GM23338 (cell line): Measurements from ENCODE around the gene RNF150. TPM values are rescaled to one million over a fixed set of nuclear protein-coding genes. Genes with fewer than 3 reads are reported as not detected.

Experiments used
- ATAC-seq: fragments of 200-7000 bp; cut with Tn5 transposase; 3 replicates; pipeline ENCODE4 v1.9.1; 2020
- DNase-seq: peaks from one replicate; pipeline ENCODE4 v3.0.0-alpha.2; 2015; ENCODE audit warnings: low spot score
- H2AFZ ChIP-seq: fragments of 200-600 bp; sonication (generic); 2 replicates; pipeline ENCODE4 v1.8.0; 2016; ENCODE audit warnings: antibody characterized with exemption, mild to moderate bottlenecking, moderate library complexity
- H3F3A ChIP-seq: fragments of 200-600 bp; sonication (generic); replicated peaks from 2 replicates; pipeline ENCODE4 v1.8.0; 2017; ENCODE audit warnings: antibody characterized with exemption, mixed run types, low read depth
- H3K27ac ChIP-seq: fragments of 200-600 bp; sonication (generic); 2 replicates; pipeline ENCODE4 v1.6.1; 2016; ENCODE audit warnings: low read depth
- H3K27me3 ChIP-seq: fragments of 200-600 bp; sonication (generic); 2 replicates; pipeline ENCODE4 v1.8.0; 2016; ENCODE audit warnings: mild to moderate bottlenecking, mixed run types, moderate library complexity; ENCODE audit not compliant: insufficient read depth
- H3K36me3 ChIP-seq: fragments of 200-600 bp; sonication (generic); 2 replicates; pipeline ENCODE4 v1.8.0; 2016; ENCODE audit warnings: mild to moderate bottlenecking; ENCODE audit not compliant: insufficient read depth
- H3K4me1 ChIP-seq: fragments of 200-600 bp; sonication (generic); 2 replicates; pipeline ENCODE4 v1.8.0; 2016; ENCODE audit warnings: mild to moderate bottlenecking, moderate library complexity; ENCODE audit not compliant: insufficient read depth
- H3K4me2 ChIP-seq: fragments of 200-600 bp; sonication (generic); 2 replicates; pipeline ENCODE4 v1.7.1; 2017; ENCODE audit warnings: mixed run types
- H3K4me3 ChIP-seq: fragments of 200-600 bp; sonication (generic); 2 replicates; pipeline ENCODE4 v1.6.1; 2016; ENCODE audit warnings: mixed run types
- H3K79me2 ChIP-seq: fragments of 200-600 bp; sonication (generic); replicated peaks from 2 replicates; pipeline ENCODE4 v1.8.0; 2017; ENCODE audit warnings: mild to moderate bottlenecking; ENCODE audit not compliant: insufficient read depth
- H3K9me2 ChIP-seq: fragments of 200-600 bp; sonication (generic); 2 replicates; pipeline ENCODE4 v1.8.0; 2017; ENCODE audit not compliant: insufficient read depth
- H4K20me1 ChIP-seq: fragments of 200-600 bp; sonication (generic); replicated peaks from 2 replicates; pipeline ENCODE4 v1.8.0; 2017; ENCODE audit warnings: mild to moderate bottlenecking; ENCODE audit not compliant: insufficient read depth
- H3K27ac Mint-ChIP-seq: 2 replicates; pipeline ENCODE4 v1.8.0; 2020; ENCODE audit warnings: inconsistent platforms, mild to moderate bottlenecking, moderate library complexity, mixed read lengths
- H3K27me3 Mint-ChIP-seq: 3 replicates; pipeline ENCODE4 v1.8.0; 2022; ENCODE audit warnings: low read depth, mild to moderate bottlenecking, moderate library complexity, mixed read lengths, inconsistent platforms; ENCODE audit not compliant: insufficient read depth, poor library complexity
- H3K36me3 Mint-ChIP-seq: 3 replicates; pipeline ENCODE4 v1.8.0; 2021; ENCODE audit warnings: low read depth, mild to moderate bottlenecking, inconsistent platforms, moderate library complexity, mixed read lengths
- H3K4me1 Mint-ChIP-seq: 3 replicates; pipeline ENCODE4 v1.8.0; 2020; ENCODE audit warnings: mild to moderate bottlenecking, inconsistent platforms, mixed read lengths
- H3K4me3 Mint-ChIP-seq: 3 replicates; pipeline ENCODE4 v1.8.0; 2021; ENCODE audit warnings: moderate library complexity, mild to moderate bottlenecking, inconsistent platforms, mixed read lengths
- H3K9me3 Mint-ChIP-seq: 3 replicates; pipeline ENCODE4 v1.8.0; 2020; ENCODE audit warnings: moderate library complexity, mild to moderate bottlenecking, inconsistent platforms, mixed read lengths
- CREB1 ChIP-seq: fragments of 250-450 bp; sonication (Bioruptor Pico); IDR thresholded peaks from 2 replicates; pipeline ENCODE4 v1.5.0; 2020; ENCODE audit warnings: low read depth, mild to moderate bottlenecking, moderate library complexity
- ETS1 ChIP-seq: IDR thresholded peaks from 2 replicates; pipeline ENCODE4 v1.6.1; 2016; ENCODE audit warnings: antibody characterized with exemption
- EZH2 ChIP-seq: fragments of 200-600 bp; sonication (generic); IDR thresholded peaks from one replicate; pipeline ENCODE4 v1.8.0; 2017; ENCODE audit warnings: antibody characterized with exemption, mild to moderate bottlenecking, low read depth; ENCODE audit not compliant: unreplicated experiment
- EZH2phosphoT487 ChIP-seq: fragments of 200-600 bp; sonication (generic); IDR thresholded peaks from one replicate; pipeline ENCODE4 v1.8.1; 2018; ENCODE audit warnings: antibody characterized with exemption; ENCODE audit not compliant: unreplicated experiment
- NANOG ChIP-seq: IDR thresholded peaks from 2 replicates; pipeline ENCODE4 v1.6.1; 2016; ENCODE audit warnings: antibody characterized with exemption, borderline replicate concordance
- POLR2AphosphoS5 ChIP-seq: IDR thresholded peaks from 2 replicates; pipeline ENCODE4 v1.6.1; 2016; ENCODE audit warnings: antibody characterized with exemption, low read depth
- STAT1 ChIP-seq: IDR thresholded peaks from one replicate; pipeline ENCODE4 v1.6.1; 2016; ENCODE audit warnings: antibody characterized with exemption; ENCODE audit not compliant: unreplicated experiment
- ZNF331 ChIP-seq: fragments of 250-450 bp; sonication (Bioruptor Pico); IDR thresholded peaks from 2 replicates; pipeline ENCODE4 v1.5.0; 2020; ENCODE audit warnings: low read depth, mild to moderate bottlenecking, moderate library complexity
- polyA plus RNA-seq: library from polyadenylated mRNA; unstranded; fragments of >200 nt; fragmentation: Nextera tagmentation; extraction: Ambion mirVana; gene quantifications from 2 replicates; pipeline ENCODE4 v1.2.1, GENCODE V29; 2016
- total RNA-seq: library from RNA; depleted of rRNA; stranded (reverse); fragments of >200 nt; shearing (Covaris generic); gene quantifications from 2 replicates; pipeline ENCODE4 v1.2.3, GENCODE V29; 2014
- TF ChIP-seq, protein P1 (sequence below): fragments of 250-450 bp; sonication (Bioruptor Pico); IDR thresholded peaks from 2 replicates; pipeline ENCODE4 v1.5.0; 2020; ENCODE audit warnings: mild to moderate bottlenecking, moderate library complexity

The RNF150 gene
- total and polyA plus RNA-seq, 2 experiments from 2014 or later: 1.3 to 6.1 TPM

- TF ChIP-seq STAT1: no peak
- TF ChIP-seq EZH2phosphoT487: no peak
- TF ChIP-seq POLR2AphosphoS5: no peak
Observed at GRCh38 chr4:140935254-140935653, 198.0 kb downstream of the RNF150 start (continued).

DNA sequence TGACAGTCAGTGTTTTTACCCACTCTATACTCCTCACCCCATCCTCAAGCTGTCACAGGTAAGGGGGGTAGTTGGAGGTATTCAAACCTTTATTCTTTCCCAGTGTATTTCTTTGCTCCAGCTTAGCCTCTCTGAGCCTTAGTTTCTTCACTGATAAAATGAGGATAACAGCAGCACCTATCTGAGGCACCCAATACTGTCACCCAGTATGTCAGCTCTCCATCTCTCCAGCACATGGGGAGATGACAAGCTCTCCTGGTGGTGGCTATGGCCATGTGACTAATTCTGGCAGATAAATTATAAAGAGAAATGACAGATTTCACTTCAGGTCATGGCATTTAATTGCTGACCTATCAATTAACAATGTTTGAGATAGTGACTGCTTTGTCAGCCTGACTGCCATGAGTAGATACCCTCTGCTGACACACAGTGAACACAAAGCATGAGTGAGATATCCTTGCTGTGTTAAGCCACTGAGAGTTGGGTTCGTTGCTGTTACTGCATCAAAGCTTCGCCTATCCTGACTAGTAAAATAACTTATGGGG lies 200.7 kb downstream of the RNF150 start:
- Mint-ChIP-seq H3K36me3 (no peaks in the 10 kb centered on the region), H3K27me3 (peaks cover 3% of the 10 kb centered on the region)
- ATAC-seq: no peak

More for the DNA sequence above, 200.7 kb downstream of the RNF150 start:
- no peaks in the 10 kb centered on the region for H3K36me3 ChIP-seq
- no peak overlapping the region for H3K4me3 Mint-ChIP-seq
- no peaks in the 10 kb centered on the region for H3K79me2 ChIP-seq
- H3K4me2 ChIP-seq: no peak overlapping the region
- DNase-seq: no peak
- H3K4me1 Mint-ChIP-seq: no peaks in the 10 kb centered on the region
- no peaks in the 10 kb centered on the region for H3F3A ChIP-seq
- H4K20me1 ChIP-seq: no peaks in the 10 kb centered on the region
- H3K27me3 ChIP-seq: no peaks in the 10 kb centered on the region
- H3K27ac ChIP-seq: no peak overlapping the region
- TF ChIP-seq EZH2phosphoT487 (no peak), NANOG (no peak), EZH2 (no peak), POLR2AphosphoS5 (no peak), CREB1 (no peak), STAT1 (no peak), ZNF331 (CRISPR knock-in tag) (no peak), ETS1 (no peak)
- TF ChIP-seq, protein P1, sequence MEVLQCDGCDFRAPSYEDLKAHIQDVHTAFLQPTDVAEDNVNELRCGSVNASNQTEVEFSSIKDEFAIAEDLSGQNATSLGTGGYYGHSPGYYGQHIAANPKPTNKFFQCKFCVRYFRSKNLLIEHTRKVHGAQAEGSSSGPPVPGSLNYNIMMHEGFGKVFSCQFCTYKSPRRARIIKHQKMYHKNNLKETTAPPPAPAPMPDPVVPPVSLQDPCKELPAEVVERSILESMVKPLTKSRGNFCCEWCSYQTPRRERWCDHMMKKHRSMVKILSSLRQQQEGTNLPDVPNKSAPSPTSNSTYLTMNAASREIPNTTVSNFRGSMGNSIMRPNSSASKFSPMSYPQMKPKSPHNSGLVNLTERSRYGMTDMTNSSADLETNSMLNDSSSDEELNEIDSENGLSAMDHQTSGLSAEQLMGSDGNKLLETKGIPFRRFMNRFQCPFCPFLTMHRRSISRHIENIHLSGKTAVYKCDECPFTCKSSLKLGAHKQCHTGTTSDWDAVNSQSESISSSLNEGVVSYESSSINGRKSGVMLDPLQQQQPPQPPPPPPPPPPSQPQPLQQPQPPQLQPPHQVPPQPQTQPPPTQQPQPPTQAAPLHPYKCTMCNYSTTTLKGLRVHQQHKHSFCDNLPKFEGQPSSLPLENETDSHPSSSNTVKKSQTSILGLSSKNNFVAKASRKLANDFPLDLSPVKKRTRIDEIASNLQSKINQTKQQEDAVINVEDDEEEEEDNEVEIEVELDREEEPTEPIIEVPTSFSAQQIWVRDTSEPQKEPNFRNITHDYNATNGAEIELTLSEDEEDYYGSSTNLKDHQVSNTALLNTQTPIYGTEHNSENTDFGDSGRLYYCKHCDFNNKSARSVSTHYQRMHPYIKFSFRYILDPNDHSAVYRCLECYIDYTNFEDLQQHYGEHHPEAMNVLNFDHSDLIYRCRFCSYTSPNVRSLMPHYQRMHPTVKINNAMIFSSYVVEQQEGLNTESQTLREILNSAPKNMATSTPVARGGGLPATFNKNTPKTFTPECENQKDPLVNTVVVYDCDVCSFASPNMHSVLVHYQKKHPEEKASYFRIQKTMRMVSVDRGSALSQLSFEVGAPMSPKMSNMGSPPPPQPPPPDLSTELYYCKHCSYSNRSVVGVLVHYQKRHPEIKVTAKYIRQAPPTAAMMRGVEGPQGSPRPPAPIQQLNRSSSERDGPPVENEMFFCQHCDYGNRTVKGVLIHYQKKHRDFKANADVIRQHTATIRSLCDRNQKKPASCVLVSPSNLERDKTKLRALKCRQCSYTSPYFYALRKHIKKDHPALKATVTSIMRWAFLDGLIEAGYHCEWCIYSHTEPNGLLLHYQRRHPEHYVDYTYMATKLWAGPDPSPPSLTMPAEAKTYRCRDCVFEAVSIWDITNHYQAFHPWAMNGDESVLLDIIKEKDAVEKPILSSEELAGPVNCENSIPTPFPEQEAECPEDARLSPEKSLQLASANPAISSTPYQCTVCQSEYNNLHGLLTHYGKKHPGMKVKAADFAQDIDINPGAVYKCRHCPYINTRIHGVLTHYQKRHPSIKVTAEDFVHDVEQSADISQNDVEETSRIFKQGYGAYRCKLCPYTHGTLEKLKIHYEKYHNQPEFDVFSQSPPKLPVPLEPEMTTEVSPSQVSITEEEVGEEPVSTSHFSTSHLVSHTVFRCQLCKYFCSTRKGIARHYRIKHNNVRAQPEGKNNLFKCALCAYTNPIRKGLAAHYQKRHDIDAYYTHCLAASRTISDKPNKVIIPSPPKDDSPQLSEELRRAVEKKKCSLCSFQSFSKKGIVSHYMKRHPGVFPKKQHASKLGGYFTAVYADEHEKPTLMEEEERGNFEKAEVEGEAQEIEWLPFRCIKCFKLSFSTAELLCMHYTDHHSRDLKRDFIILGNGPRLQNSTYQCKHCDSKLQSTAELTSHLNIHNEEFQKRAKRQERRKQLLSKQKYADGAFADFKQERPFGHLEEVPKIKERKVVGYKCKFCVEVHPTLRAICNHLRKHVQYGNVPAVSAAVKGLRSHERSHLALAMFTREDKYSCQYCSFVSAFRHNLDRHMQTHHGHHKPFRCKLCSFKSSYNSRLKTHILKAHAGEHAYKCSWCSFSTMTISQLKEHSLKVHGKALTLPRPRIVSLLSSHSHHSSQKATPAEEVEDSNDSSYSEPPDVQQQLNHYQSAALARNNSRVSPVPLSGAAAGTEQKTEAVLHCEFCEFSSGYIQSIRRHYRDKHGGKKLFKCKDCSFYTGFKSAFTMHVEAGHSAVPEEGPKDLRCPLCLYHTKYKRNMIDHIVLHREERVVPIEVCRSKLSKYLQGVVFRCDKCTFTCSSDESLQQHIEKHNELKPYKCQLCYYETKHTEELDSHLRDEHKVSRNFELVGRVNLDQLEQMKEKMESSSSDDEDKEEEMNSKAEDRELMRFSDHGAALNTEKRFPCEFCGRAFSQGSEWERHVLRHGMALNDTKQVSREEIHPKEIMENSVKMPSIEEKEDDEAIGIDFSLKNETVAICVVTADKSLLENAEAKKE (CRISPR knock-in tag): no peak
- no peak overlapping the region for H2AFZ ChIP-seq
- no peaks in the 10 kb centered on the region for H3K9me3 Mint-ChIP-seq
- H3K4me1 ChIP-seq: no peaks in the 10 kb centered on the region
- no peak overlapping the region for H3K27ac Mint-ChIP-seq
- H3K4me3 ChIP-seq: no peak overlapping the region
- no peaks in the 10 kb centered on the region for H3K9me2 ChIP-seq
